MG63 (cell line): ENCODE data around the gene NUBP2. TPM values are rescaled to one million over a fixed set of nuclear protein-coding genes. Genes with fewer than 3 reads are reported as not detected.

Source experiments
- DNase-seq: peaks from one replicate; pipeline ENCODE4 v3.0.0-alpha.2; 2020
- H3K27me3 ChIP-seq: fragments of 250-450 bp; sonication (Bioruptor Pico); 2 replicates; pipeline ENCODE4 v1.5.1; 2020; ENCODE audit warnings: mild to moderate bottlenecking, moderate library complexity
- H3K36me3 ChIP-seq: fragments of 250-450 bp; sonication (Bioruptor Pico); 2 replicates; pipeline ENCODE4 v1.5.1; 2020; ENCODE audit warnings: mild to moderate bottlenecking, moderate library complexity
- H3K4me3 ChIP-seq: fragments of 250-450 bp; sonication (Bioruptor Pico); 2 replicates; pipeline ENCODE4 v1.5.1; 2020; ENCODE audit warnings: mild to moderate bottlenecking, moderate library complexity
- H3K9me3 ChIP-seq: fragments of 250-450 bp; sonication (Bioruptor Pico); 2 replicates; pipeline ENCODE4 v1.5.1; 2020; ENCODE audit warnings: mild to moderate bottlenecking, moderate library complexity
- total RNA-seq: library from RNA; depleted of rRNA; stranded (reverse); fragments of >200 nt; shearing (Covaris generic); gene quantifications from 2 replicates; pipeline ENCODE4 v1.2.3, GENCODE V29; 2014; ENCODE audit warnings: low replicate concordance

The NUBP2 gene
- total RNA-seq, 1 experiment from 2014 or later = 163 TPM

- Histone ChIP-seq H3K9me3 (no peaks in the 10 kb centered on the region), H3K36me3 (peaks cover 64% of the 10 kb centered on the region), H3K4me3 (no peak overlapping the region), H3K27me3 (no peaks in the 10 kb centered on the region)
- no peak for DNase-seq
These were observed 14.5 kb upstream of the NUBP2 start for GRCh38 chr16:1768061-1768766.

GRCh38 chr16:1768767-1769401 is 13.9 kb upstream of the NUBP2 start:
- H3K4me3 ChIP-seq = no peak overlapping the region
- no peak for DNase-seq
- H3K36me3 ChIP-seq = peaks cover 60% of the 10 kb centered on the region
- no peaks in the 10 kb centered on the region for H3K27me3 ChIP-seq
- no peaks in the 10 kb centered on the region for H3K9me3 ChIP-seq

- Histone ChIP-seq H3K4me3 (no peak overlapping the region), H3K36me3 (peaks cover 58% of the 10 kb centered on the region), H3K9me3 (no peaks in the 10 kb centered on the region), H3K27me3 (no peaks in the 10 kb centered on the region)
- DNase-seq = no peak
These were observed 13.1 kb upstream of the NUBP2 start for GRCh38 chr16:1769402-1770300.

- Histone ChIP-seq H3K9me3 (no peaks in the 10 kb centered on the region), H3K27me3 (no peaks in the 10 kb centered on the region), H3K36me3 (peaks cover 60% of the 10 kb centered on the region), H3K4me3 (no peak overlapping the region)
- DNase-seq = no peak
These were observed 12.2 kb upstream of the NUBP2 start for GRCh38 chr16:1770328-1771187.

GRCh38 chr16:1771188-1771863 is 11.4 kb upstream of the NUBP2 start, which contains the start of gene NME3:
Gene NME3, minus strand, starts transcription at chr16:1771543. Its CDS starts 9 bp downstream, at chr16:1771534.
- Histone ChIP-seq H3K4me3 (peak within 1 kb of the TSS; percentile 79), H3K36me3 (peaks cover 66% of the 10 kb centered on the region), H3K27me3 (no peaks in the 10 kb centered on the region), H3K9me3 (no peaks in the 10 kb centered on the region)
- DNase-seq = no peak

GRCh38 chr16:1771864-1772361 is 10.8 kb upstream of the NUBP2 start:
- H3K27me3 ChIP-seq = no peaks in the 10 kb centered on the region
- H3K36me3 ChIP-seq = peaks cover 71% of the 10 kb centered on the region
- DNase-seq = no peak
- H3K4me3 ChIP-seq = peak overlapping the region; percentile 79
- no peaks in the 10 kb centered on the region for H3K9me3 ChIP-seq

GRCh38 chr16:1772362-1772907 is 10.3 kb upstream of the NUBP2 start, which contains the start of gene EME2:
Gene EME2, plus strand, starts transcription at chr16:1772810. Its CDS starts 418 bp downstream, at chr16:1773228.
- peak within 1 kb of the TSS; percentile 79 for H3K4me3 ChIP-seq
- H3K36me3 ChIP-seq = peaks cover 72% of the 10 kb centered on the region
- H3K27me3 ChIP-seq = no peaks in the 10 kb centered on the region
- peak; percentile 49 for DNase-seq
- H3K9me3 ChIP-seq = no peaks in the 10 kb centered on the region

- peak within 1 kb of the TSS; percentile 79 for H3K4me3 ChIP-seq
- H3K27me3 ChIP-seq = no peaks in the 10 kb centered on the region
- peak; percentile 87 for DNase-seq
- no peaks in the 10 kb centered on the region for H3K9me3 ChIP-seq
- peaks cover 68% of the 10 kb centered on the region for H3K36me3 ChIP-seq
These were observed 9.7 kb upstream of the NUBP2 start, which contains the start of gene MRPS34 for GRCh38 chr16:1772908-1773702. Gene MRPS34, minus strand, starts transcription at chr16:1773134. Its CDS starts 15 bp downstream, at chr16:1773119.

- Histone ChIP-seq H3K4me3 (peak overlapping the region; percentile 79), H3K9me3 (no peaks in the 10 kb centered on the region), H3K27me3 (no peaks in the 10 kb centered on the region), H3K36me3 (peaks cover 63% of the 10 kb centered on the region)
- DNase-seq = peak; percentile 49
These were observed 8.9 kb upstream of the NUBP2 start for GRCh38 chr16:1773703-1774447.

- Histone ChIP-seq H3K27me3 (no peaks in the 10 kb centered on the region), H3K36me3 (peaks cover 61% of the 10 kb centered on the region), H3K4me3 (peak overlapping the region; percentile 79), H3K9me3 (no peaks in the 10 kb centered on the region)
- no peak for DNase-seq
These were observed 8.3 kb upstream of the NUBP2 start for GRCh38 chr16:1774448-1774780.

- H3K27me3 ChIP-seq = no peaks in the 10 kb centered on the region
- no peaks in the 10 kb centered on the region for H3K9me3 ChIP-seq
- H3K36me3 ChIP-seq = peaks cover 59% of the 10 kb centered on the region
- no peak overlapping the region for H3K4me3 ChIP-seq
- no peak for DNase-seq
These were observed 7.5 kb upstream of the NUBP2 start for GRCh38 chr16:1775006-1775845.

GRCh38 chr16:1775846-1776671 is 6.7 kb upstream of the NUBP2 start:
- no peak for DNase-seq
- Histone ChIP-seq H3K27me3 (no peaks in the 10 kb centered on the region), H3K9me3 (no peaks in the 10 kb centered on the region), H3K4me3 (no peak overlapping the region), H3K36me3 (peaks cover 58% of the 10 kb centered on the region)

- DNase-seq = no peak
- H3K27me3 ChIP-seq = no peaks in the 10 kb centered on the region
- H3K4me3 ChIP-seq = no peak overlapping the region
- H3K36me3 ChIP-seq = peaks cover 59% of the 10 kb centered on the region
- H3K9me3 ChIP-seq = no peaks in the 10 kb centered on the region
These were observed 6.1 kb upstream of the NUBP2 start for GRCh38 chr16:1776672-1776955.
